Measurements from ENCODE around the gene USP5.

The USP5 gene

DNA sequence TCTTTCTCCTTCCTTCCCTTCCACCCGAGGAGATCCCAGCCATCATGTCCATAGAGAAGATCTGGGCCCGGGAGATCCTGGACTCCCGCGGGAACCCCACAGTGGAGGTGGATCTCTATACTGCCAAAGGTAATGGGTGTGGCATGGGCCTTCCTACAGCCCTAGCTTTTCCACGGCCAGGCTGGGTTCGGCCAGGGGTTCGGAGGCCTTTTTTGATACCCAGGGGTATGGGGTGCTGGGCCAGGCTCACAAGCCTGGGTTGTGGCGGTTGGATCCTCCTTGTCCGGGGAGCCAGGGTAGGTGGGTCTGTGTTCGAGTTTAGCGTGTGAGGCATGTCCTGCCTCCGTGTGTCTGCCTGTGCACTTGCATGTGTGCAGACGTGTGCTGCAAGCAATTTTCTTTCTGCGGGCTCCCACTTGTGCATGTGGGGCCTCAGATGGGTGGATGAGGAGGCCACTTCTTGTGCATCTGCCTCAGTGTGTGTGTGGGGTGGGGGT, 63.9 kb downstream of the USP5 start:
- DNase-seq (ENCODE audit: low spot score): no peak
- in situ Hi-C loops (cut with MboI; ENCODE audit: low sequenced_read_pairs, unreplicated experiment): no loop called here
- TF ChIP-seq, protein P1, sequence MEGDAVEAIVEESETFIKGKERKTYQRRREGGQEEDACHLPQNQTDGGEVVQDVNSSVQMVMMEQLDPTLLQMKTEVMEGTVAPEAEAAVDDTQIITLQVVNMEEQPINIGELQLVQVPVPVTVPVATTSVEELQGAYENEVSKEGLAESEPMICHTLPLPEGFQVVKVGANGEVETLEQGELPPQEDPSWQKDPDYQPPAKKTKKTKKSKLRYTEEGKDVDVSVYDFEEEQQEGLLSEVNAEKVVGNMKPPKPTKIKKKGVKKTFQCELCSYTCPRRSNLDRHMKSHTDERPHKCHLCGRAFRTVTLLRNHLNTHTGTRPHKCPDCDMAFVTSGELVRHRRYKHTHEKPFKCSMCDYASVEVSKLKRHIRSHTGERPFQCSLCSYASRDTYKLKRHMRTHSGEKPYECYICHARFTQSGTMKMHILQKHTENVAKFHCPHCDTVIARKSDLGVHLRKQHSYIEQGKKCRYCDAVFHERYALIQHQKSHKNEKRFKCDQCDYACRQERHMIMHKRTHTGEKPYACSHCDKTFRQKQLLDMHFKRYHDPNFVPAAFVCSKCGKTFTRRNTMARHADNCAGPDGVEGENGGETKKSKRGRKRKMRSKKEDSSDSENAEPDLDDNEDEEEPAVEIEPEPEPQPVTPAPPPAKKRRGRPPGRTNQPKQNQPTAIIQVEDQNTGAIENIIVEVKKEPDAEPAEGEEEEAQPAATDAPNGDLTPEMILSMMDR (IDR thresholded peaks at IDR 0.05; ENCODE audit: borderline replicate concordance, control extremely low read depth, extremely low read depth, insufficient read depth, missing control alignments): no peak

Measured in GM13976 (cell line).